ENCODE data around the gene DCTN2. TPM values are rescaled to one million over a fixed set of nuclear protein-coding genes. Genes with fewer than 3 reads are reported as not detected.
"Not testable (repeated sequence)": the region's sequence is repeated elsewhere in the genome, so short reads cannot be mapped to it uniquely, and the experiment has no call there.

Gene DCTN2
- total RNA-seq, 2 donors from 2014 or later, result 80.5 to 96.7 TPM

GRCh38 chr12:57579677-57580465 lies 32.9 kb upstream of the DCTN2 start:
- ATAC-seq, result no peak
- intact Hi-C loops (cut with DNase I), result no loop called here
- no peak for DNase-seq

GRCh38 chr12:57579011-57579410 lies 32.0 kb upstream of the DCTN2 start:
- DNase-seq (no peak), ATAC-seq (no peak)
- intact Hi-C loops (cut with DNase I), result no loop called here

GRCh38 chr12:57577981-57578758 lies 31.2 kb upstream of the DCTN2 start:
- DNase-seq (no peak), ATAC-seq (no peak)
- intact Hi-C loops (cut with DNase I), result no loop called here

- DNase-seq, result no peak
- intact Hi-C loops (cut with DNase I), result no loop called here
These were observed 29.7 kb upstream of the DCTN2 start for GRCh38 chr12:57576613-57577160.

GRCh38 chr12:57575771-57576612 lies 29.0 kb upstream of the DCTN2 start:
- DNase-seq (no peak), ATAC-seq (no peak)
- intact Hi-C loops (cut with DNase I), result no loop called here

More at GRCh38 chr12:57576613-57577160, 29.7 kb upstream of the DCTN2 start:
- no peak for ATAC-seq

- DNase-seq (no peak), ATAC-seq (no peak)
- intact Hi-C loops (cut with DNase I), result no loop called here
These were observed 27.8 kb upstream of the DCTN2 start for GRCh38 chr12:57574795-57575194.

GRCh38 chr12:57571926-57572762 lies 25.2 kb upstream of the DCTN2 start:
- intact Hi-C loops (cut with DNase I), result no loop called here
- ATAC-seq (no peak), DNase-seq (no peak)

- ATAC-seq; DNase-seq; intact Hi-C loops (cut with DNase I): not testable (repeated sequence)
These were observed 23.4 kb upstream of the DCTN2 start for GRCh38 chr12:57570438-57570837.

GRCh38 chr12:57569858-57570257 lies 22.9 kb upstream of the DCTN2 start:
- ATAC-seq (no peak), DNase-seq (no peak)
- intact Hi-C loops (cut with DNase I), result no loop called here

GRCh38 chr12:57568838-57569237 lies 21.8 kb upstream of the DCTN2 start:
- intact Hi-C loops (cut with DNase I), result no loop called here
- ATAC-seq, result no peak
- no peak for DNase-seq

GRCh38 chr12:57564178-57564740 lies 17.3 kb upstream of the DCTN2 start:
- ATAC-seq (no peak), DNase-seq (no peak)
- intact Hi-C loops (cut with DNase I), result no loop called here

GRCh38 chr12:57563358-57563757 lies 16.4 kb upstream of the DCTN2 start:
- no peak for ATAC-seq
- intact Hi-C loops (cut with DNase I), result no loop called here
- no peak for DNase-seq

- ATAC-seq; DNase-seq; intact Hi-C loops (cut with DNase I): not testable (repeated sequence)
These were observed 14.1 kb upstream of the DCTN2 start for GRCh38 chr12:57561117-57561516.

- ATAC-seq (no peak), DNase-seq (no peak)
- intact Hi-C loops (cut with DNase I), result no loop called here
These were observed 13.5 kb upstream of the DCTN2 start for GRCh38 chr12:57560516-57560915.

- no peak for ATAC-seq
- intact Hi-C loops (cut with DNase I), result no loop called here
- DNase-seq, result no peak
These were observed 11.9 kb upstream of the DCTN2 start for GRCh38 chr12:57558864-57559263.

- intact Hi-C loops (cut with DNase I), result no loop called here
- DNase-seq (no peak), ATAC-seq (no peak)
These were observed 7.9 kb upstream of the DCTN2 start for GRCh38 chr12:57554897-57555296.

GRCh38 chr12:57554453-57554852 lies 7.5 kb upstream of the DCTN2 start:
- ATAC-seq (no peak), DNase-seq (no peak)
- intact Hi-C loops (cut with DNase I), result no loop called here

Data from left cardiac atrium (tissue), 4 donors.